Measurements from ENCODE around the gene BRI3BP.

DNA sequence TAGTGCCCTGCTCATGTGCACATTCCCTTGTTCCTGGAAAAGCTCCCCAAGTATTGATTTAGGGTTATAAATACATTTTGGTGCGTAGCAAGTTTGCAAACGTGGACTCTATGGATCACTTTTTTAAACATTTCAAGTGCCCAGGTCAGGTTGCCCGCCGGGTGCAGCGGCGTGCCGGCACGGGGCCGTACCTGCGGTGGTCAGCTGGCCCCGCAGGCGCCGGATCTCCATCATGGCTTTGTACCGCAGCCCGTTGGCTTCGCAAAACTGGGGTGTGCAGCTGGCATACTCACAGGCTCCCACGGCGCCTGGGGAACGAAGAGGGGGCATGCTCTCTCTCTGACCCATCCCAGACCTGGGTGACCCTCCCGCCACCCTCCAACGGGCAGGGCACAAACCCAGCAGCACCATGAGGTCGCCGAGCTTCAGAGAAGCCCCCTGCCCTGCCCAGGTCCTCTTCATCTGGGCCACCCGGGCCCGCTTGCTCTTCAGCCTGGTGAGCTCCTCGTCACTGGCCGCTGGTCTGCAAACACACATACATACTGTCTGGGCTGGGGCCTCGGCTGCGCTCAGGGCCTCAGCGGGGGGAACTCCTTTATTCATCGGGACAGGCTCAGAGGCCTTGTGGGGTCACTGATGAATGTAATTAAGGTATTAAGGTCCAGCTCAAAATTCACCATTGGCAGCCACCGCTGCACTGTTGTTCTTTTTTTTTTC, 39.6 kb upstream of the BRI3BP start:
- TF ChIP-seq, protein P1, sequence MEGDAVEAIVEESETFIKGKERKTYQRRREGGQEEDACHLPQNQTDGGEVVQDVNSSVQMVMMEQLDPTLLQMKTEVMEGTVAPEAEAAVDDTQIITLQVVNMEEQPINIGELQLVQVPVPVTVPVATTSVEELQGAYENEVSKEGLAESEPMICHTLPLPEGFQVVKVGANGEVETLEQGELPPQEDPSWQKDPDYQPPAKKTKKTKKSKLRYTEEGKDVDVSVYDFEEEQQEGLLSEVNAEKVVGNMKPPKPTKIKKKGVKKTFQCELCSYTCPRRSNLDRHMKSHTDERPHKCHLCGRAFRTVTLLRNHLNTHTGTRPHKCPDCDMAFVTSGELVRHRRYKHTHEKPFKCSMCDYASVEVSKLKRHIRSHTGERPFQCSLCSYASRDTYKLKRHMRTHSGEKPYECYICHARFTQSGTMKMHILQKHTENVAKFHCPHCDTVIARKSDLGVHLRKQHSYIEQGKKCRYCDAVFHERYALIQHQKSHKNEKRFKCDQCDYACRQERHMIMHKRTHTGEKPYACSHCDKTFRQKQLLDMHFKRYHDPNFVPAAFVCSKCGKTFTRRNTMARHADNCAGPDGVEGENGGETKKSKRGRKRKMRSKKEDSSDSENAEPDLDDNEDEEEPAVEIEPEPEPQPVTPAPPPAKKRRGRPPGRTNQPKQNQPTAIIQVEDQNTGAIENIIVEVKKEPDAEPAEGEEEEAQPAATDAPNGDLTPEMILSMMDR (IDR thresholded peaks at IDR 0.05) = no peak
- TF ChIP-seq POLR2A (IDR thresholded peaks at IDR 0.05) = no peak
